WTC11 (cell line): ENCODE measurements around the gene MSH3. TPM values are rescaled to one million over a fixed set of nuclear protein-coding genes. Genes with fewer than 3 reads are reported as not detected.

Source experiments
- ATAC-seq: fragments of 200-7000 bp; cut with Tn5 transposase; 2 replicates; pipeline ENCODE4 v1.10.0; 2021; ENCODE audit warnings: mild to moderate bottlenecking, moderate library complexity
- Bru-seq: library from RNA; stranded (reverse); fragments of 400-500 nt; gene quantifications from one replicate; lab custom pipeline; 2021; lab: Mats Ljungman, UMichigan
- CTCF ChIA-PET: fragments of 300-600 bp; sonication (Branson Sonifier 250); formaldehyde crosslinking; loops from one replicate; lab custom pipeline; 2021; ENCODE audit warnings: antibody characterized with exemption; lab: Charles Lee
- POLR2A ChIA-PET: fragments of 350-600 bp; sonication (Branson Sonifier 250); formaldehyde crosslinking; loops from one replicate; lab custom pipeline; 2021; ENCODE audit warnings: antibody characterized with exemption; lab: Charles Lee
- DNase-seq: peaks from one replicate; pipeline ENCODE4 v3.0.0; 2021; ENCODE audit warnings: low spot score
- H3K27ac Mint-ChIP-seq: 2 replicates; pipeline ENCODE4 v1.8.0; 2021; ENCODE audit warnings: mixed read lengths
- H3K27me3 Mint-ChIP-seq: 2 replicates; pipeline ENCODE4 v1.8.0; 2021; ENCODE audit warnings: low read depth, mild to moderate bottlenecking, moderate library complexity, mixed read lengths
- H3K36me3 Mint-ChIP-seq: 2 replicates; pipeline ENCODE4 v1.8.0; 2021; ENCODE audit warnings: mixed read lengths
- H3K4me1 Mint-ChIP-seq: 2 replicates; pipeline ENCODE4 v1.8.0; 2022; ENCODE audit warnings: mixed read lengths
- H3K4me3 Mint-ChIP-seq: 2 replicates; pipeline ENCODE4 v1.8.0; 2021; ENCODE audit warnings: mild to moderate bottlenecking, moderate library complexity, mixed read lengths
- H3K9me3 Mint-ChIP-seq: 2 replicates; pipeline ENCODE4 v1.8.0; 2021; ENCODE audit warnings: mixed read lengths
- ATF1 ChIP-seq: sonication (generic); formaldehyde crosslinking; IDR thresholded peaks from 2 replicates; pipeline ENCODE4 v1.8.1; 2023; ENCODE audit warnings: mild to moderate bottlenecking, moderate library complexity, missing genetic modification reagents
- E2F1 ChIP-seq: sonication (generic); formaldehyde crosslinking; IDR thresholded peaks from 2 replicates; pipeline ENCODE4 v1.8.0; 2022; ENCODE audit warnings: mild to moderate bottlenecking, missing genetic modification reagents
- E2F4 ChIP-seq: sonication (generic); formaldehyde crosslinking; IDR thresholded peaks from 2 replicates; pipeline ENCODE4 v1.8.1; 2022; ENCODE audit warnings: low read depth, mild to moderate bottlenecking, moderate library complexity, missing genetic modification reagents, borderline replicate concordance
- ELF4 ChIP-seq: sonication (generic); formaldehyde crosslinking; IDR thresholded peaks from 2 replicates; pipeline ENCODE4 v1.8.1; 2022; ENCODE audit warnings: low read depth, mild to moderate bottlenecking, moderate library complexity, missing genetic modification reagents
- ERG ChIP-seq: fragments of 250-450 bp; sonication (Bioruptor Pico); IDR thresholded peaks from 2 replicates; pipeline ENCODE4 v1.8.0; 2021; ENCODE audit warnings: mild to moderate bottlenecking
- ETV6 ChIP-seq: sonication (generic); formaldehyde crosslinking; IDR thresholded peaks from 2 replicates; pipeline ENCODE4 v1.8.1; 2022; ENCODE audit warnings: mild to moderate bottlenecking, missing genetic modification reagents
- FOXP1 ChIP-seq: sonication (generic); formaldehyde crosslinking; IDR thresholded peaks from 2 replicates; pipeline ENCODE4 v1.8.0; 2022; ENCODE audit warnings: missing genetic modification reagents, mild to moderate bottlenecking, moderate library complexity, borderline replicate concordance
- MAX ChIP-seq: sonication (generic); formaldehyde crosslinking; IDR thresholded peaks from 2 replicates; pipeline ENCODE4 v1.8.0; 2022; ENCODE audit warnings: mild to moderate bottlenecking, missing genetic modification reagents
- MYBL2 ChIP-seq: sonication (generic); formaldehyde crosslinking; IDR thresholded peaks from 2 replicates; pipeline ENCODE4 v1.8.1; 2023; ENCODE audit warnings: mild to moderate bottlenecking, moderate library complexity, missing genetic modification reagents
- NFE2L1 ChIP-seq: sonication (generic); formaldehyde crosslinking; IDR thresholded peaks from 2 replicates; pipeline ENCODE4 v1.8.1; 2023; ENCODE audit warnings: missing genetic modification reagents
- NFYB ChIP-seq: sonication (generic); formaldehyde crosslinking; conservative IDR thresholded peaks from 2 replicates; pipeline ENCODE4 v1.8.0; 2022; ENCODE audit warnings: low read depth, missing genetic modification reagents
- PRRX2 ChIP-seq: fragments of 250-450 bp; sonication (Bioruptor Pico); IDR thresholded peaks from 2 replicates; pipeline ENCODE4 v1.8.0; 2021; ENCODE audit warnings: mild to moderate bottlenecking
- RELA ChIP-seq: sonication (generic); formaldehyde crosslinking; IDR thresholded peaks from 2 replicates; pipeline ENCODE4 v1.8.1; 2022; ENCODE audit warnings: missing genetic modification reagents, mild to moderate bottlenecking, borderline replicate concordance
- TEAD1 ChIP-seq: sonication (generic); formaldehyde crosslinking; IDR thresholded peaks from 2 replicates; pipeline ENCODE4 v1.8.0; 2022; ENCODE audit warnings: mild to moderate bottlenecking, missing genetic modification reagents
- TP53 ChIP-seq: sonication (generic); formaldehyde crosslinking; IDR thresholded peaks from 2 replicates; pipeline ENCODE4 v1.8.1; 2023; ENCODE audit warnings: mild to moderate bottlenecking, missing genetic modification reagents
- ZNF423 ChIP-seq: fragments of 250-450 bp; sonication (Bioruptor Pico); IDR thresholded peaks from 2 replicates; pipeline ENCODE4 v2.1.2; 2022; ENCODE audit warnings: mild to moderate bottlenecking, moderate library complexity
- long read RNA-seq, 3 experiments: library from RNA in 1 of 3; library from capped mRNA in 1 of 3; library from polyadenylated mRNA in 1 of 3; unstranded in 2 of 3; stranded (forward) in 1 of 3; transcript quantifications; one replicate each; pipeline ENCODE4 v2.0.0, GENCODE V29; 2021
- total RNA-seq: library from RNA; stranded (reverse); gene quantifications from 3 replicates; pipeline ENCODE4 v1.2.3, GENCODE V29; 2021
- TF ChIP-seq, protein P1 (sequence below): sonication (generic); formaldehyde crosslinking; IDR thresholded peaks from 2 replicates; pipeline ENCODE4 v1.8.1; 2022; ENCODE audit warnings: mild to moderate bottlenecking, moderate library complexity, missing genetic modification reagents
- TF ChIP-seq, protein P2 (sequence below): fragments of 250-450 bp; sonication (Bioruptor Pico); IDR thresholded peaks from 2 replicates; pipeline ENCODE4 v1.9.0; 2021; ENCODE audit warnings: moderate library complexity, mild to moderate bottlenecking, inconsistent platforms, borderline replicate concordance
- TF ChIP-seq, protein P3 (sequence below): sonication (generic); formaldehyde crosslinking; IDR thresholded peaks from 2 replicates; pipeline ENCODE4 v1.8.1; 2023; ENCODE audit warnings: mild to moderate bottlenecking, missing genetic modification reagents, borderline replicate concordance
- TF ChIP-seq, protein P4 (sequence below): fragments of 250-450 bp; sonication (Bioruptor Pico); IDR thresholded peaks from 2 replicates; pipeline ENCODE4 v1.9.0; 2021; ENCODE audit warnings: mild to moderate bottlenecking, borderline replicate concordance

MSH3 gene
- total RNA-seq (14.6 to 17.6 TPM (median 16.7 TPM) in 3 replicates), Bru-seq, nascent RNA (percentile 69 among the genes with signal in this experiment)
- long read RNA-seq, experiment 1, full-length matches to known transcripts, result 43 of 56 reads
- long read RNA-seq, experiment 1, partial matches to known transcripts, result 9 of 56 reads
- long read RNA-seq, experiment 1, other reads (novel, unspliced or antisense), result 4 of 56 reads
- long read RNA-seq, experiment 2, full-length matches to known transcripts, result 1 of 14 reads
- long read RNA-seq, experiment 2, partial matches to known transcripts, result 11 of 14 reads
- long read RNA-seq, experiment 2, other reads (novel, unspliced or antisense), result 2 of 14 reads
- long read RNA-seq, experiment 3, result 0 reads

GRCh38 chr5:80654391-80655230 is at the start of gene MSH3, which contains the start of gene DHFR:
Gene MSH3 (plus strand): TSS chr5:80654652. CDS start chr5:80654728, 76 bp downstream.
Gene DHFR (minus strand): TSS chr5:80654983. CDS start chr5:80654489, 494 bp downstream.
- POLR2A ChIA-PET, result interaction anchor here (0.6 to 1.6 kb wide), 7 partner anchors 9 to 397 kb away, joined by 3 to 7 read pairs (median 3); partner anchors contain the start of gene ZFYVE16
- no peaks in the 10 kb centered on the region for H3K27me3 Mint-ChIP-seq
- ATAC-seq (peak; percentile 76), DNase-seq (peak; percentile 87)
- H3K4me3 Mint-ChIP-seq, result peak within 1 kb of the TSS; percentile 91
- peaks cover 26% of the 10 kb centered on the region for H3K4me1 Mint-ChIP-seq
- peak within 1 kb of the TSS; percentile 91 for H3K27ac Mint-ChIP-seq
- CTCF ChIA-PET, result interaction anchor here (1.1 to 4.1 kb wide), 4 partner anchors 18 to 309 kb away, joined by 3 to 14 read pairs (median 5); no protein-coding TSS in a partner anchor
- H3K9me3 Mint-ChIP-seq, result no peaks in the 10 kb centered on the region
- H3K36me3 Mint-ChIP-seq, result peaks cover 29% of the 10 kb centered on the region
- TF ChIP-seq ZNF423 (CRISPR knock-in tag), result no peak
- 0 out of 2 replicates have a peak, but pooled peaks have one; percentile 35 for TF ChIP-seq NFYB (CRISPR knock-in tag)
- TF ChIP-seq ETV6, result peak; percentile 77
- no peak for TF ChIP-seq PRRX2 (CRISPR knock-in tag)
- TF ChIP-seq E2F1, result 0 out of 2 replicates have a peak, but pooled peaks have one; percentile 52
- peak; percentile 83 for TF ChIP-seq E2F4 (CRISPR knock-in tag)
- TF ChIP-seq TEAD1 (CRISPR knock-in tag), result 0 out of 2 replicates have a peak, but pooled peaks have one; percentile 7
- TF ChIP-seq, protein P1, sequence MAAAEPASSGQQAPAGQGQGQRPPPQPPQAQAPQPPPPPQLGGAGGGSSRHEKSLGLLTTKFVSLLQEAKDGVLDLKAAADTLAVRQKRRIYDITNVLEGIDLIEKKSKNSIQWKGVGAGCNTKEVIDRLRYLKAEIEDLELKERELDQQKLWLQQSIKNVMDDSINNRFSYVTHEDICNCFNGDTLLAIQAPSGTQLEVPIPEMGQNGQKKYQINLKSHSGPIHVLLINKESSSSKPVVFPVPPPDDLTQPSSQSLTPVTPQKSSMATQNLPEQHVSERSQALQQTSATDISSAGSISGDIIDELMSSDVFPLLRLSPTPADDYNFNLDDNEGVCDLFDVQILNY (CRISPR knock-in tag), result peak; percentile 88; the same call in 1 of the 2 replicates
- peak; percentile 79; the same call in 1 of the 2 replicates for TF ChIP-seq TP53 (CRISPR knock-in tag)
- peak; percentile 46; the same call in 1 of the 2 replicates for TF ChIP-seq MAX (CRISPR knock-in tag)
- 0 out of 2 replicates have a peak, but pooled peaks have one; percentile 1 for TF ChIP-seq NFE2L1
- TF ChIP-seq, protein P2, sequence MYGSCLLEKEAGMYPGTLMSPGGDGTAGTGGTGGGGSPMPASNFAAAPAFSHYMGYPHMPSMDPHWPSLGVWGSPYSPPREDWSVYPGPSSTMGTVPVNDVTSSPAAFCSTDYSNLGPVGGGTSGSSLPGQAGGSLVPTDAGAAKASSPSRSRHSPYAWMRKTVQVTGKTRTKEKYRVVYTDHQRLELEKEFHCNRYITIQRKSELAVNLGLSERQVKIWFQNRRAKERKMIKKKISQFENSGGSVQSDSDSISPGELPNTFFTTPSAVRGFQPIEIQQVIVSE (CRISPR knock-in tag), result no peak
- TF ChIP-seq ATF1 (CRISPR knock-in tag), result no peak
- TF ChIP-seq FOXP1 (CRISPR knock-in tag), result peak; percentile 30; the same call in 1 of the 2 replicates
- peak; percentile 78 for TF ChIP-seq MYBL2 (CRISPR knock-in tag)
- peak; percentile 70; the same call in 1 of the 2 replicates for TF ChIP-seq RELA (CRISPR knock-in tag)
- TF ChIP-seq ERG (CRISPR knock-in tag), result no peak
- no peak for TF ChIP-seq ELF4 (CRISPR knock-in tag)
- TF ChIP-seq, protein P3, sequence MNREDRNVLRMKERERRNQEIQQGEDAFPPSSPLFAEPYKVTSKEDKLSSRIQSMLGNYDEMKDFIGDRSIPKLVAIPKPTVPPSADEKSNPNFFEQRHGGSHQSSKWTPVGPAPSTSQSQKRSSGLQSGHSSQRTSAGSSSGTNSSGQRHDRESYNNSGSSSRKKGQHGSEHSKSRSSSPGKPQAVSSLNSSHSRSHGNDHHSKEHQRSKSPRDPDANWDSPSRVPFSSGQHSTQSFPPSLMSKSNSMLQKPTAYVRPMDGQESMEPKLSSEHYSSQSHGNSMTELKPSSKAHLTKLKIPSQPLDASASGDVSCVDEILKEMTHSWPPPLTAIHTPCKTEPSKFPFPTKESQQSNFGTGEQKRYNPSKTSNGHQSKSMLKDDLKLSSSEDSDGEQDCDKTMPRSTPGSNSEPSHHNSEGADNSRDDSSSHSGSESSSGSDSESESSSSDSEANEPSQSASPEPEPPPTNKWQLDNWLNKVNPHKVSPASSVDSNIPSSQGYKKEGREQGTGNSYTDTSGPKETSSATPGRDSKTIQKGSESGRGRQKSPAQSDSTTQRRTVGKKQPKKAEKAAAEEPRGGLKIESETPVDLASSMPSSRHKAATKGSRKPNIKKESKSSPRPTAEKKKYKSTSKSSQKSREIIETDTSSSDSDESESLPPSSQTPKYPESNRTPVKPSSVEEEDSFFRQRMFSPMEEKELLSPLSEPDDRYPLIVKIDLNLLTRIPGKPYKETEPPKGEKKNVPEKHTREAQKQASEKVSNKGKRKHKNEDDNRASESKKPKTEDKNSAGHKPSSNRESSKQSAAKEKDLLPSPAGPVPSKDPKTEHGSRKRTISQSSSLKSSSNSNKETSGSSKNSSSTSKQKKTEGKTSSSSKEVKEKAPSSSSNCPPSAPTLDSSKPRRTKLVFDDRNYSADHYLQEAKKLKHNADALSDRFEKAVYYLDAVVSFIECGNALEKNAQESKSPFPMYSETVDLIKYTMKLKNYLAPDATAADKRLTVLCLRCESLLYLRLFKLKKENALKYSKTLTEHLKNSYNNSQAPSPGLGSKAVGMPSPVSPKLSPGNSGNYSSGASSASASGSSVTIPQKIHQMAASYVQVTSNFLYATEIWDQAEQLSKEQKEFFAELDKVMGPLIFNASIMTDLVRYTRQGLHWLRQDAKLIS, result peak; percentile 47; the same call in 1 of the 2 replicates
- TF ChIP-seq, protein P4, sequence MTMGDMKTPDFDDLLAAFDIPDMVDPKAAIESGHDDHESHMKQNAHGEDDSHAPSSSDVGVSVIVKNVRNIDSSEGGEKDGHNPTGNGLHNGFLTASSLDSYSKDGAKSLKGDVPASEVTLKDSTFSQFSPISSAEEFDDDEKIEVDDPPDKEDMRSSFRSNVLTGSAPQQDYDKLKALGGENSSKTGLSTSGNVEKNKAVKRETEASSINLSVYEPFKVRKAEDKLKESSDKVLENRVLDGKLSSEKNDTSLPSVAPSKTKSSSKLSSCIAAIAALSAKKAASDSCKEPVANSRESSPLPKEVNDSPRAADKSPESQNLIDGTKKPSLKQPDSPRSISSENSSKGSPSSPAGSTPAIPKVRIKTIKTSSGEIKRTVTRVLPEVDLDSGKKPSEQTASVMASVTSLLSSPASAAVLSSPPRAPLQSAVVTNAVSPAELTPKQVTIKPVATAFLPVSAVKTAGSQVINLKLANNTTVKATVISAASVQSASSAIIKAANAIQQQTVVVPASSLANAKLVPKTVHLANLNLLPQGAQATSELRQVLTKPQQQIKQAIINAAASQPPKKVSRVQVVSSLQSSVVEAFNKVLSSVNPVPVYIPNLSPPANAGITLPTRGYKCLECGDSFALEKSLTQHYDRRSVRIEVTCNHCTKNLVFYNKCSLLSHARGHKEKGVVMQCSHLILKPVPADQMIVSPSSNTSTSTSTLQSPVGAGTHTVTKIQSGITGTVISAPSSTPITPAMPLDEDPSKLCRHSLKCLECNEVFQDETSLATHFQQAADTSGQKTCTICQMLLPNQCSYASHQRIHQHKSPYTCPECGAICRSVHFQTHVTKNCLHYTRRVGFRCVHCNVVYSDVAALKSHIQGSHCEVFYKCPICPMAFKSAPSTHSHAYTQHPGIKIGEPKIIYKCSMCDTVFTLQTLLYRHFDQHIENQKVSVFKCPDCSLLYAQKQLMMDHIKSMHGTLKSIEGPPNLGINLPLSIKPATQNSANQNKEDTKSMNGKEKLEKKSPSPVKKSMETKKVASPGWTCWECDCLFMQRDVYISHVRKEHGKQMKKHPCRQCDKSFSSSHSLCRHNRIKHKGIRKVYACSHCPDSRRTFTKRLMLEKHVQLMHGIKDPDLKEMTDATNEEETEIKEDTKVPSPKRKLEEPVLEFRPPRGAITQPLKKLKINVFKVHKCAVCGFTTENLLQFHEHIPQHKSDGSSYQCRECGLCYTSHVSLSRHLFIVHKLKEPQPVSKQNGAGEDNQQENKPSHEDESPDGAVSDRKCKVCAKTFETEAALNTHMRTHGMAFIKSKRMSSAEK (CRISPR knock-in tag), result no peak
